Activated T-helper 1 cell treated with Interleukin-2 at 50 U/mL for 16 hours (primary cell): Measurements from ENCODE around the gene EEF1A2.
A peak's percentile ranks its signal among the peaks of the same experiment; 100 is the strongest.

Source experiments
- DNase-seq: peaks from one replicate; pipeline ENCODE4 v3.0.0-alpha.2; 2020; ENCODE audit warnings: low read depth

Gene EEF1A2

GRCh38 chr20:63500151-63500901, 1.4 kb upstream of the EEF1A2 start:
- no peak for DNase-seq

GRCh38 chr20:63499338-63499969, 571 bp upstream of the EEF1A2 start:
- no peak for DNase-seq

GRCh38 chr20:63497946-63498935, 642 bp downstream of the EEF1A2 start:
- no peak for DNase-seq

GRCh38 chr20:63497138-63497945, 1.5 kb downstream of the EEF1A2 start:
- DNase-seq, result no peak

GRCh38 chr20:63496596-63497120, 2.2 kb downstream of the EEF1A2 start:
- DNase-seq, result no peak

- peak; percentile 66 for DNase-seq
Observed at GRCh38 chr20:63495741-63496595, 2.9 kb downstream of the EEF1A2 start.

- DNase-seq, result no peak
Observed at GRCh38 chr20:63495167-63495720, 3.6 kb downstream of the EEF1A2 start.

- DNase-seq, result no peak
Observed at GRCh38 chr20:63494420-63495166, 4.3 kb downstream of the EEF1A2 start.

GRCh38 chr20:63494084-63494419, 4.8 kb downstream of the EEF1A2 start:
- no peak for DNase-seq

- DNase-seq, result no peak
Observed at GRCh38 chr20:63493563-63494020, 5.3 kb downstream of the EEF1A2 start.

GRCh38 chr20:63492982-63493381, 5.9 kb downstream of the EEF1A2 start:
- DNase-seq, result no peak

- DNase-seq, result no peak
Observed at GRCh38 chr20:63492518-63492917, 6.4 kb downstream of the EEF1A2 start.

GRCh38 chr20:63491635-63492230, 7.2 kb downstream of the EEF1A2 start:
- DNase-seq, result no peak

GRCh38 chr20:63491078-63491477, 7.8 kb downstream of the EEF1A2 start:
- no peak for DNase-seq

GRCh38 chr20:63490416-63490815, 8.5 kb downstream of the EEF1A2 start:
- no peak for DNase-seq

- DNase-seq, result no peak
Observed at GRCh38 chr20:63488315-63489251, 10.3 kb downstream of the EEF1A2 start.

- DNase-seq, result no peak
Observed at GRCh38 chr20:63487781-63488241, 11.1 kb downstream of the EEF1A2 start.
